ENCODE measurements around the gene HIGD1B.

The HIGD1B gene

DNA sequence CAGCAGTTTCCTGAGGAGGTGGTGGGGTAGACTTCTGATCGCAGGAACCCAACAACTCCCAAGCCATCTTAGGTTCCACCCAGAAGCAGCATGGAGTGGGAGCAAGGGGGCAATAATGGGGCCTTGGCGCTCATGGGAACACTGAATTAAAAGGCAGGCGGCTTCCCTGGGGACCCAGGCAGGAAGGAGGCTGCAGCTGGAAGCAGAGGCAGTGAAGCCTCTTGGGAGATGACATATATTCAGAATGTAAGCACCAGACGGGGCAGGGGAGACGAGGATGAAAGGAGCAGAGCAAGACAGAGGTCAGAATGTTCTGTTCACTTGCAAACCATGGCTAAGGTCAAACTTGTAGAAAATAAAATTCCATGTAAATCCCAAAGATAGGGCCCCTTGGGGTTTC, 2.9 kb downstream of the HIGD1B start:
- Mint-ChIP-seq H3K27ac (peak overlapping the region; percentile 44), H3K4me1 (ENCODE audit: low read depth) (no peaks in the 10 kb centered on the region), H3K9me3 (no peaks in the 10 kb centered on the region), H3K4me3 (no peak overlapping the region), H3K36me3 (ENCODE audit: low read depth) (peaks cover 72% of the 10 kb centered on the region), H3K27me3 (no peaks in the 10 kb centered on the region)
- no peak for DNase-seq

DNA sequence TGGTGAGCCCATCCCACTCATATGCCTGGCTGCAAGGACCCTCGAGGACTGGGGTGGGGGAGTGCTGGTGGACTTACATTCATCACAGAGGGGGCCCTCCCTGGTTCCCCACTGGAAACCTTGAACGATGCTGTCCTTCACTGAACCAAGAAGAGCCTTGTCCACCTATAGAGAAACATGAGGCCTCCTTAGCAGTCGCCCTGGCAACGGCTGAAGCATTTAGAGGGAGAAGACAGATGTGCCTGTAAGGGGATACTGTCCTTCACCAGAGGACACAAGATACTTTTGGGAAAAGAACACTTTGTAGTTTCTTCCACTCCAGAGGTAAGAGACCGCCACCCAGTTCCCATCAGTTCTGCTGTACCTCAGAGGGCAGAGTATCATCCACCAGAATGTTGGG, 6.5 kb downstream of the HIGD1B start:
- no peak for DNase-seq
- peaks cover 97% of the 10 kb centered on the region for H3K36me3 Mint-ChIP-seq (ENCODE audit: low read depth)
- no peaks in the 10 kb centered on the region for H3K9me3 Mint-ChIP-seq
- no peak overlapping the region for H3K4me3 Mint-ChIP-seq
- H3K27ac Mint-ChIP-seq = peak overlapping the region; percentile 11
- H3K4me1 Mint-ChIP-seq (ENCODE audit: low read depth) = no peaks in the 10 kb centered on the region
- no peaks in the 10 kb centered on the region for H3K27me3 Mint-ChIP-seq

- Mint-ChIP-seq H3K4me1 (ENCODE audit: low read depth) (no peaks in the 10 kb centered on the region), H3K36me3 (ENCODE audit: low read depth) (peaks cover 99% of the 10 kb centered on the region), H3K4me3 (no peak overlapping the region), H3K9me3 (no peaks in the 10 kb centered on the region), H3K27ac (no peak overlapping the region), H3K27me3 (no peaks in the 10 kb centered on the region)
- DNase-seq = no peak
Measured at GRCh38 chr17:44859701-44860100, 12.0 kb downstream of the HIGD1B start.

DNA sequence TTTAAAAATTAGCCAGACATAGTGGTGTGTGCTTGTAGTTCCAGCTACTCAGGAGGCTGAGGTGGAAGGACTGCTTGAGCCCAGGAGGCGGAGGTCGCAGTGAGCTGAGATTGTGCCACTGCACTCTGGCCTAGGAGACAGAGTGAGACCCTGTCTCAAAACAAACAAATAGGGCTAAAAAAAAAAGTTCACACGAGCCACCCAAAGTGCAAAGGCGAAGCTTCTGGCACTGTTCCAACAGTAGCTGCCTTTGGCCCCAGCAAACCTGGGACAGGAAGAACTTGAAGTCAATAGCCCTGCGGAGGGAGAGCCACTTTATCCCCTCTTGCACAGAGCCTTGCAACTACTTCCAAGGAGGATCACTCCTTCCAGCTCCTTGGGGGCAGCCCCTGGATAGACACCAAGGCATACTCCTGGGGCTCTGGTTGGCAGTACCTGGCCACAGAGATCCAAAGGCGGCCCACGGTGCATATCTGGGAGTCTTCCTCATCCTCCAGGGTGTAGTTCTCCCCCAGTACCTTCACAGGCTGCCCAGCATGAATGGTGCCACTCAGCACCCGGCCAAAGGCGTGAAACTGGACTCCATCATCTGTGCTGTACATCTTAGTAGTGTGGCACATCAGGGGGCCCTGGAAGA, 14.7 kb downstream of the HIGD1B start:
- DNase-seq = no peak
- Mint-ChIP-seq H3K4me1 (ENCODE audit: low read depth) (no peaks in the 10 kb centered on the region), H3K36me3 (ENCODE audit: low read depth) (peaks cover 99% of the 10 kb centered on the region), H3K27ac (no peak overlapping the region), H3K9me3 (no peaks in the 10 kb centered on the region), H3K27me3 (no peaks in the 10 kb centered on the region), H3K4me3 (no peak overlapping the region)

GRCh38 chr17:44863061-44863918, 15.6 kb downstream of the HIGD1B start:
- no peaks in the 10 kb centered on the region for H3K9me3 Mint-ChIP-seq
- no peaks in the 10 kb centered on the region for H3K27me3 Mint-ChIP-seq
- H3K27ac Mint-ChIP-seq = no peak overlapping the region
- no peak overlapping the region for H3K4me3 Mint-ChIP-seq
- DNase-seq = no peak
- H3K4me1 Mint-ChIP-seq (ENCODE audit: low read depth) = no peaks in the 10 kb centered on the region
- H3K36me3 Mint-ChIP-seq (ENCODE audit: low read depth) = peaks cover 99% of the 10 kb centered on the region

DNA sequence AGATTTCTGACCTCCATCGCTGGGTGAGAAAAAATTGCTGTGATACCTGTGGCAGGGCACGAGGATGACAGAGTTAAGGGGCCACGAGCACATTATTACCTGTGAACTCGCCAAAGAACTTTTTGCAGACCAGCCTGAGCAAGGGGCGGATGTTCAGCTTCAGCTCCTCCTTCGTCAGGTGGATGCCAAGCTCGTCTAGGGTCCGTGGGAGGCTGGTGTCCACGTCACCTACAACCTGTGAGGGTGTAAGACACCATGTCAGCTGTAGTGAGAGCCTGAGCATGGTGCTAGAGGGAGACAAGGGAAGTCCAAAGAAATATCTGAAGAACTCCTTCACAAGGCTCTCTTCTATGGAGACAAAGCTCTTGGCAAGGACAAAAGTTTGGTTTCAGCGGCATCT, 17.1 kb downstream of the HIGD1B start:
- Mint-ChIP-seq H3K36me3 (ENCODE audit: low read depth) (peaks cover 99% of the 10 kb centered on the region), H3K27me3 (no peaks in the 10 kb centered on the region), H3K9me3 (no peaks in the 10 kb centered on the region), H3K4me3 (no peak overlapping the region), H3K27ac (no peak overlapping the region), H3K4me1 (ENCODE audit: low read depth) (no peaks in the 10 kb centered on the region)
- DNase-seq = no peak

DNA sequence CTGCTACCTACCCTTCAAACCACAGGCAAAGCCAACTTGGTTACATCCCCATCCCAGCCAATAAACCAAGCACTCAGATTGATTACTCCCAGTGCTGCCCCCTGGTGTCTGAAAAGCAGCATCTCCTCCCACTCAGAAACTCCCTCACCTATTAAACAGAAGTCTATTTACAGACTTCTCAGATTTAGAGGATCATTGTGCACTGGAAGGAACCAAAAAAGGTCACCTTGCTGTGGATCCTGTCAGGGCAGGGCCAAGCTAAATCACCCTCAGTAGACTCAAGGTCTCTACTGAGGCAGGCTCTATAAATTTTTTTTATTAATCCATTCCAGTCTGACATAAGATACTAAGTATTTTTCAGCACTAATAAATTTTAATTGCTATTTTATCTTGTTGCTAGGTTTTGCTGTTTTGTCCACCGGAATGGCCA, 17.6 kb downstream of the HIGD1B start:
- no peaks in the 10 kb centered on the region for H3K27me3 Mint-ChIP-seq
- no peak overlapping the region for H3K27ac Mint-ChIP-seq
- no peak overlapping the region for H3K4me3 Mint-ChIP-seq
- no peaks in the 10 kb centered on the region for H3K9me3 Mint-ChIP-seq
- peaks cover 99% of the 10 kb centered on the region for H3K36me3 Mint-ChIP-seq (ENCODE audit: low read depth)
- no peaks in the 10 kb centered on the region for H3K4me1 Mint-ChIP-seq (ENCODE audit: low read depth)
- peak; percentile 60 for DNase-seq

- H3K27ac Mint-ChIP-seq = peak overlapping the region; percentile 28
- H3K4me3 Mint-ChIP-seq = no peak overlapping the region
Measured at GRCh38 chr17:44865931-44866330, 18.2 kb downstream of the HIGD1B start.

GRCh38 chr17:44867841-44868240, 20.2 kb downstream of the HIGD1B start:
- Mint-ChIP-seq H3K4me1 (ENCODE audit: low read depth) (no peaks in the 10 kb centered on the region), H3K9me3 (no peaks in the 10 kb centered on the region), H3K36me3 (ENCODE audit: low read depth) (peaks cover 96% of the 10 kb centered on the region), H3K27ac (no peak overlapping the region), H3K4me3 (no peak overlapping the region), H3K27me3 (no peaks in the 10 kb centered on the region)
- DNase-seq = no peak

More at GRCh38 chr17:44865931-44866330, 18.2 kb downstream of the HIGD1B start:
- DNase-seq = no peak
- Mint-ChIP-seq H3K27me3 (no peaks in the 10 kb centered on the region), H3K36me3 (ENCODE audit: low read depth) (peaks cover 97% of the 10 kb centered on the region), H3K9me3 (no peaks in the 10 kb centered on the region), H3K4me1 (ENCODE audit: low read depth) (no peaks in the 10 kb centered on the region)

GRCh38 chr17:44871556-44871955, 23.9 kb downstream of the HIGD1B start:
- Mint-ChIP-seq H3K4me3 (no peak overlapping the region), H3K4me1 (ENCODE audit: low read depth) (no peaks in the 10 kb centered on the region), H3K27ac (no peak overlapping the region), H3K9me3 (no peaks in the 10 kb centered on the region), H3K27me3 (no peaks in the 10 kb centered on the region), H3K36me3 (ENCODE audit: low read depth) (peaks cover 90% of the 10 kb centered on the region)
- DNase-seq = no peak

GRCh38 chr17:44872131-44872768, 24.6 kb downstream of the HIGD1B start:
- DNase-seq = no peak
- Mint-ChIP-seq H3K36me3 (ENCODE audit: low read depth) (peaks cover 88% of the 10 kb centered on the region), H3K27ac (no peak overlapping the region), H3K4me3 (no peak overlapping the region), H3K4me1 (ENCODE audit: low read depth) (no peaks in the 10 kb centered on the region), H3K27me3 (no peaks in the 10 kb centered on the region), H3K9me3 (no peaks in the 10 kb centered on the region)

- no peaks in the 10 kb centered on the region for H3K9me3 Mint-ChIP-seq
- no peak overlapping the region for H3K4me3 Mint-ChIP-seq
- no peaks in the 10 kb centered on the region for H3K4me1 Mint-ChIP-seq (ENCODE audit: low read depth)
- no peaks in the 10 kb centered on the region for H3K27me3 Mint-ChIP-seq
- DNase-seq = no peak
- H3K27ac Mint-ChIP-seq = no peak overlapping the region
- H3K36me3 Mint-ChIP-seq (ENCODE audit: low read depth) = peaks cover 90% of the 10 kb centered on the region
Measured at GRCh38 chr17:44875761-44876160, 28.1 kb downstream of the HIGD1B start.

- Mint-ChIP-seq H3K9me3 (no peaks in the 10 kb centered on the region), H3K4me1 (ENCODE audit: low read depth) (no peaks in the 10 kb centered on the region), H3K27me3 (no peaks in the 10 kb centered on the region), H3K4me3 (no peak overlapping the region), H3K36me3 (ENCODE audit: low read depth) (peaks cover 92% of the 10 kb centered on the region), H3K27ac (no peak overlapping the region)
- DNase-seq = no peak
Measured at GRCh38 chr17:44877121-44877520, 29.4 kb downstream of the HIGD1B start.

GRCh38 chr17:44878627-44879221, 31.0 kb downstream of the HIGD1B start:
- Mint-ChIP-seq H3K27me3 (no peaks in the 10 kb centered on the region), H3K36me3 (ENCODE audit: low read depth) (peaks cover 93% of the 10 kb centered on the region), H3K4me3 (no peak overlapping the region), H3K4me1 (ENCODE audit: low read depth) (no peaks in the 10 kb centered on the region), H3K27ac (no peak overlapping the region), H3K9me3 (no peaks in the 10 kb centered on the region)
- no peak for DNase-seq
